NOMO-1 treated with DMSO at 0.1 percent for 48 hours (cell line): ENCODE data around the gene GAGE12J.
"Not testable (repeated sequence)": the region's sequence is repeated elsewhere in the genome, so short reads cannot be mapped to it uniquely, and the experiment has no call there.

Experiments used
- DNase-seq: peaks from one replicate; lab custom pipeline; 2025; ENCODE audit not compliant: unreplicated experiment; lab: John Stamatoyannopoulos, UW

Gene GAGE12J

GRCh38 chrX:49321737-49322136 is at the start of gene GAGE12J:
Gene GAGE12J, plus strand, starts transcription at chrX:49322037. Its CDS starts 1,157 bp downstream, at chrX:49323194.
- DNase-seq, result not testable (repeated sequence)

GRCh38 chrX:49272421-49272820 is 49.4 kb upstream of the GAGE12J start:
- DNase-seq, result no peak

DNA sequence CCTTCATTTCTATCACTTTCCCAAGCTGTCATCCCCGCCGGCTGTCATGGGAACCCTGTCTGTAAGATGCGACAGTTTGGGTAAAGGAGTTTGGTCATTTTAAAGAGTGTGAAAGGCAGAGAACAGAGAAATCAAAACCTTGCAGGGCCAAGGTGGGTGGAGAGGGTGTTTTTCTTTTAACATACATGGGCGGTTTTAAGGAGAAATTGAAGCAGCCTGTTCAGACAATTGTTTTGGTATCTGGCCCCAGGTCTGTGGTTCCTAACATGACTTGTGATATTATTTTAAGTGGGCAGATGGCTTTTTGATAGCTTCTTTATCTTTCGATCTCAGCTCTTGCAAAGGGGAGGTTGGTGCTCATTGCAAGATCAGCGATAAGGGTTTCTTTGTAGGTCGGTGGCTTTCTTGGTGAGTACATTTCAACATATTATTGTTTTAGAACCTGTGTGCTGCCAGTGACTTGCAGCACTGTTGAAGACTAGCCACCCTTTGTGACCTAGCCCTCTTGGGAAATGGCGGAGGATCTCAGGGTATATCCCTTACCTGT is 48.6 kb upstream of the GAGE12J start:
- no peak for DNase-seq

- no peak for DNase-seq
Observed at GRCh38 chrX:49276207-49276606, 45.6 kb upstream of the GAGE12J start.

- DNase-seq, result no peak
Observed at GRCh38 chrX:49276671-49277534, 44.9 kb upstream of the GAGE12J start.

- no peak for DNase-seq
Observed at GRCh38 chrX:49277535-49277830, 44.4 kb upstream of the GAGE12J start.

DNA sequence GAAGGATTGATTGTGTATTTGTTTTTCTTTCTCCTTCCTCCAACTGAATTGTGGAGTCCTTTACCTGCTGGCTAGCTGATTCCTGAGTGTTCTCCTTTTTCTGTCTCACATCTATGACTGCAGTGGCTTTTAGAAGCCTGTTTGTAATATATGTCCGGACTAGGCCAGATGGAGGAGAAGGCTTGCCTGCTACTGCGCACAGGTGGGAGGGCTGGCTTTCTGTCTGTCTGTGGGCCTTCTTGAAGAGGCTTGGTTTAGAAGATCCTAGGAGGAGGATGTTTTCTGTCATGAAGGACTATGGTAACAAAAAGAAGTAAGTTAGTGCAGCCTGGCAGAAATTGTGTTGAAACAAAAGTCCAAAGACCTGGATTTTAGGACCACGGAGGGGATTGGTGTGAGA is 43.8 kb upstream of the GAGE12J start:
- DNase-seq, result no peak

GRCh38 chrX:49282647-49283011 is 39.2 kb upstream of the GAGE12J start:
- no peak for DNase-seq

- no peak for DNase-seq
Observed at GRCh38 chrX:49284212-49284611, 37.6 kb upstream of the GAGE12J start.

DNA sequence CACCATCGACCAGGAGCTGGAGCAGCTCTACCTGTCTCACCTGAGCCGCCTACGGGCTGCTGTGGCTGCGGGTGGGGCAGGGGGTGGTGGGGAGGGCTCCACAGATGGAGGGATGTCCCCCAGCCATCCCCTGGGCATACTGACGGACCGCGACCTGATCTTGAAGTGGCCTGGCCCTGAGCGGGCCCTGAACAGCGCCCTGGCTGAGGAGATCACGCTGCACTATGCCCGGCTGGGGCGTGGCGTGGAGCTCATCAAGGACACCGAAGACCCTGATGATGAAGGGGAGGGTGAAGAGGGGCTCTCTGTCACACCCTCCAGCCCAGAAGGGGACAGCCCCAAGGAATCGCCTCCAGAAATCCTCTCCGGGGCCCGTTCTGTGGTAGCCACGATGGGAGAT is 35.7 kb upstream of the GAGE12J start:
- DNase-seq, result no peak

DNA sequence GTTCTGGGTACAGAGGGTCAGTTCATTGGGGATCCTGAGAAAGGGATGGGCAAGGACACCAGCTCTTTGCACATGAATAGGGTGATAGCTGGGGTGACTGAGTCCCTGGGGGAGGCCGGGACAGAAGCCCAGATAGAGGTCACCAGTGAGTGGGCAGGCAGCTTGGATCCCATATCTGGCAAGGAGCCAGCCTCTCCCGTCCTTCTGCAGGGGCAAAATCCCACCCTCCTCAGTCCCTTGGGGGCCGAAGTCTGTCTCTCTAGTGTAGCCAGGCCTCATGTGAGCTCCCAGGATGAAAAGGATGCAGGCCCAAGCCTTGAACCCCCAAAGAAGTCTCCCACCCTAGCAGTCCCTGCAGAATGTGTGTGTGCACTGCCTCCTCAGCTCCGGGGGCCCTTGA is 35.3 kb upstream of the GAGE12J start:
- no peak for DNase-seq

DNA sequence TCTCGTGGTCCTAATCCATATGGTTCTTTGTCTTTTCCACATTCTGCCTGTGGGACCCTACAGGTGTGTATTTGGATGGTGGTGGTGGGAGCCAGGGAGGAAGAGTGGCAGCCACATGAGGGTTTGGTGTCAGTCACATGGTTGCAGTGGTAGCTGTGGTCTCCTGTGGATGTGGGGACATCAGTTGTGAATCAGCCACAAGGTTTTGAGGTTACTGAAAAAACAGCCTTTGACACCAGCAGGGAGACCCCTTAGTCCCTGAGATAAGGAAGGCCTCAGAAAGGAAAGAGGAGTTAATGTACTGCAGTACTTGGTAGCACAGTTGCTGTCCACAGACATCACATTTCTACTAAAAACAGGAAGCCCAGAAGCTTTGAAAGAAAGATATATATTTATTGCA is 34.2 kb upstream of the GAGE12J start:
- no peak for DNase-seq

DNA sequence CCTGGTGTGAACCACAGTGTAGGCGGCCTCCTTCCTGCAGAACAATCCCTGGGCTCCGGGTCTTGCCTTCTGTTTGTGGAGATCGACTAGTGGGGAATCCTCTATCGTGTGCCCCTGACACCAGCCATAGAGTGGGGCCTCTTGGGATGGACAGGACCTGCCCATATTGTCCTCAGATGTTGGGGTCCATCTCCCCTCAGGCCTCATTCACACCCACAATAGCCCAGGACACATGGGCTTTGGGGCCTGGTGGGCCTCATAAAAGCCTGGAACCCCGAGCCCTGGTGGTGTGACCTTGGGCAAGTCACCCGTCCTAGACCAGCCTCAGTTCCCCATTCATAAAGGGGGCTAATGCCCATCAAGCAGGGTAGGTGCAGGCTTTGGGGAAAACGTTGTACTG is 31.6 kb upstream of the GAGE12J start:
- DNase-seq, result no peak

DNA sequence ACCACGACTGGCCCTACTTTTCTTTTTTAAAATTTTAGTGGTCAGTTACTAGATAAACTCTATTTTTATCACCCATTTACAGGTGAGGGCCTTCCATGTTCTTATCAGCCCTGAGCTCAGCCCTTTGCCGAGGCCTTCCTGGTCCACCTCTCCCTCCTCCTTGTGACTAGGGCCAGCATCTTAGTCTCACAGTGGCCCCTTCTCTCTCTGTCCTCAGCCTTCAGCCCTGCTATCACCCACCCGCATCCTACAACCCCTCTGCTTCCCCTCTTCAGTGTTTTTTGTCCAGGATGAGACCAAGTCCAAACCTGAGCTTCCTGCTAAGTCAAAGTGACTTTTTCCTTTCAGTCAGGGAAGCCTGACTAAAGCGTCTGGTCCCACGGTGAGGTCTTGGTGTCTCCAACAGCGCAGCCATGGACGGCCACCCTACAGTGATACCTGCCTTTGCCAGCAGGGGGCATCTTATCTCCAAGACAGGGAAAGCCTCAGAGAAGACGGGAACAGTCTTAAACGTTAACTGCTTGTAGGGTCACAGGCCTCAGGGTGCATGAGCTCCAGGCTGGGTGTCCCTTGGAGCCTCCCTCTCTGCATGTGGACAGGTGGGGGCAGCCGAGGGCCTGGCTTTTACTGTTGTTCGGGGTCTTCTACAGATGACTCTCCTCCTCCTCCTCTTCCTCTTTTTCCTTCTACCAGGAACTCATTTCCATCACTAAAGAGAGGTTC is 30.1 kb upstream of the GAGE12J start:
- DNase-seq, result peak; percentile 45

- DNase-seq, result no peak
Observed at GRCh38 chrX:49292400-49293362, 29.2 kb upstream of the GAGE12J start.

DNA sequence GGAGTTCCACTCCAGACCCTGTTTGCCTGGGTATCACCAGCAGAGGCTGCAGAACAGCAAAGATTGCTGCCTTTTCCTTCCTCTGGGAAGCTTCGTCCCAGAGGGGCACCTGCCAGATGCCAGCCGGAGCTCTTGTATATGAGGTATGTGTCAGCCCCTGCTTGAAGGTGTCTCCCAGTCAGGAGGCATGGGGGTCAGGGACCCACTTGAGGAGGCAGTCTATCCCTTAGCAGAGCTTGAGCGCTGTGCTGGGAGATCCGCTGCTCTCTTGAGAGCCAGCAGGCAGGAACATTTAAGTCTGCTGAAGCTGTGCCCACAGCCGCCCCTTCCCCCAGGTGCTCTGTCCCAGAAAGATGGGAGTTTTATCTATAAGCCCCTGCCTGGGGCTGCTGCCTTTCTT is 22.5 kb upstream of the GAGE12J start:
- not testable (repeated sequence) for DNase-seq

DNA sequence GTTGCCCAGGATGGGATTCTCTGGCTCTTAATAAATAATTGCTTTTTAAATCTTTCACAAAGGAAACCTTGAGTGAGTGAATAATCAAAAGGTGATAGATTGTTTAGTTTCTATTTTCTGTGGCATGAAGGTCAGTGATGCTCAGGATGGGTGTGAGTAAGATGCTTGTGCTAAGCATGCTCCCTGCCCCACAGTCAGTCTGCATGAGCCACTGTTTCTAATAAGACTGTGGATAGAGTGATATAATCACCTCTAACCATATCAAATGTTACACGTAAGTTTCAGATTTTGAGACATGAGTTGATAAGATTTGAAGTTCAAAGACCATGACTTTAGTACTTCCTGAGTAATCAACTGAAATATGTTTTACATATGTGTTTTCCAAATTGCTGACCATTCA is 21.1 kb upstream of the GAGE12J start:
- DNase-seq, result no peak

DNA sequence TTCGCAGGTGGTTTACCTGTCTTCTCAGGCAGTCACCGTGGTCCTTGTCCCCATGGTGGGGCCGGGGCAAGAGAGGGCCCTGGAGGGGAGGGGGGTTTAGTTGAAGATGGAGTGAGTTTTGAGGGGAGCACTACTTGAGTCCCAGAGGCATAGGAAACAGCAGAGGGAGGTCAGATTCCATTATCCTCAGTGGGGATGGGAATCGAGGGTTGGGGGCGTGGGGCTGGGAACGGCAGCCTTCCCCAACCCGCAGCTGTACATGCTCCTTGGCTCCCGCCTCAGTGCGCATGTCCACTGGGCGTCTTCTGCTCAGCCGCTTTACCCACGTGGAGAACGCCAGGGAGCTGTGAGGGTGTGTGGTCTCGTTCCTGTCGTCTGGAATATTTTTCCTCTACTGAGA is 18.5 kb upstream of the GAGE12J start, which contains the start of gene GAGE10:
Gene GAGE10, plus strand, starts transcription at position 301 of the 400 bp plus-strand sequence. CDS start 1,214 bp downstream, outside the sequence.
- DNase-seq, result no peak

DNA sequence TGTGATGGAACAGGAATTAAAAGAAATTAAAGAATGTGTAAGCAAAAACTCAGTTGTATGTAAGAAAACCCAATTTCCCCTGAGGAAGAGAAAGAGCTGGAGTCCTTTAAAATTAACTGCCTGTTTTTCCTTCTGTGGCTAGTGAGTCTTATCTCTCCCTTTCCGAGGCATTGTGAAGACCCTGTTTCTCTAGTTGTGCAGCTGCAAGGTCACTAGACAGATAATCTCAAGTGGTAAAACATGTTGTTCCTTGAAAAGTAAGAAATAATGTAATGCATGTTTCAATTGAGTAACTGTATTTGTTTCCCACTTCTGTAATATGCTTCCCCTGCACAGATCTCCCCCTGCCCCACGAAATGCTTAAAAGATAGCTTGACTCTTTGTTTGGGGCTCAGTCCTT is 14.1 kb upstream of the GAGE12J start:
- DNase-seq, result not testable (repeated sequence)

DNA sequence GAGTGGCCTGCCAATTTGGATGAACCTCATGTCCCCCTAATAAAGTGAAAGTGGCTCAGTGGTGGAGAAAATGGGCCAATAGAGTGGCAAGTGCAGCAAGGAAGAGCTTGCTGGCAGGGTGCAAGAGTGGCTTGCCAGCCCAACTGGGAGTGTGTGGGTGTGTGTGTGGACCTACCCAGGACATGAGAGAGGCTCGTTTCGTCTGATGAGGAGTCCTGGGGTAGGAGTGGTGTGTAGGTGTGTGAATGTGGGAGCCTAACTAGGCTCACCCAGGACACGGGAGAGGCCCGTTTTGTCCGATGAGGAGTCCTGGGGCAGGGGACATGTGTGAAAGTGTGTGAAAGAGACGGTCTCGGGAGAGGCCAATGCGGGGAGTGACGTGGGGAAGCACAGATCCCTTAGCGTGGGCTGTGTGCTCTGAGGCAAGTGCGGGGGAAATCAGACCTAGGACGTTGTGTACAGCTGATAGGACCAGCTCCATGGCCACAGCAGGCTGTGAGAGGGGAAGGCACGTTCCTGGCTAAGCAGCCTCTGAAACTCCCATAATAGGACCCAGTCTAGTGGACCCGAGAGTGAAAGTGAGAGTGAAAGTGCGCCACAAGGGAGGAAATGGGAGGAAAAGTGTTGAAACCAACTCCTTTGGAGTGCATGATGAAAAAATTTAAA is 13.1 kb upstream of the GAGE12J start:
- no peak for DNase-seq
